ENCODE data around the gene SUPT3H. TPM values are rescaled to one million over a fixed set of nuclear protein-coding genes. Genes with fewer than 3 reads are reported as not detected.

SUPT3H gene
- total and polyA plus RNA-seq, 2 of the 8 experiments (the other 6 are each of a cell fraction or from before 2014, with no cell fraction given), result 18.8 to 23.0 TPM

DNA sequence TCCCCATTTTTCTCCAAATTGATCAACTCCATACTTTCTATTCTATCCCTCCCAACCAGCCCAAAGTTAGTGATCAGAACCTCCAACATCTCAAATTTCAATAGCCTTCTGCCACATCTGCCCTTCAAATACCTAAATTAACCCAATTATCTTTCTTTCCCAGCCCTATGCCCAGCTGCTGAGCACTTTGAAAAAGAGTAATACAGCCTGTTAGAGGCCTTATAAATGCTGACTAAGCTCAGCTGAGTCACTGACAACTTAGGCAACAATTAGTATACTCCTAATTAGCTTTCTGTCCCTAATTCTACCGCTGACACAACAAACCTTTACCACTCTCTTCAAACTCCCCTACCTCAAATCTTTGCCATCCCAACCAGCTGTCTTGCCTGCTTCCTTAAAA, 26.1 kb downstream of the SUPT3H start:
- Histone ChIP-seq H2BK5ac (ENCODE audit: low read depth, low read length) (no peak overlapping the region), H3K9ac (replicated peaks in 1 of 4; ENCODE audit: extremely low read depth in 1 of 4, low read depth in 3 of 4, low read length in 3 of 4) (no peak overlapping the region), H3K27me3 (replicated peaks in 1 of 4; ENCODE audit: control insufficient read depth in 3 of 4, extremely low read depth in 1 of 4, insufficient read depth in 3 of 4, low read length in 3 of 4) (no peaks in the 10 kb centered on the region), H2AFZ (ENCODE audit: low read length) (no peak overlapping the region), H3K23ac (ENCODE audit: insufficient read length) (no peak overlapping the region), H2BK12ac (ENCODE audit: low read depth, low read length) (no peak overlapping the region), H4K8ac (ENCODE audit: extremely low read depth, insufficient read depth, low read length) (no peak overlapping the region), H3K56ac (replicated peaks; ENCODE audit: insufficient read length, low read depth, low read length) (no peak overlapping the region), H3K4me1 (replicated peaks in 1 of 4; ENCODE audit: control insufficient read depth in 3 of 4, insufficient read depth in 4 of 4, low read length in 3 of 4) (peaks cover 0 to 2% (median 0%) of the 10 kb centered on the region in 4 experiments; a peak in 1 of 7 replicates), H4K20me1 (replicated peaks in 1 of 2; ENCODE audit: control insufficient read depth in 1 of 2, insufficient read depth in 2 of 2, low read length in 2 of 2) (peaks cover 2% of the 10 kb centered on the region in 2 experiments), H2BK15ac (ENCODE audit: low read length) (no peak overlapping the region), H3K23me2 (ENCODE audit: low read depth, low read length) (no peaks in the 10 kb centered on the region), H3K18ac (ENCODE audit: extremely low read depth, low read length) (no peak overlapping the region), H2AK5ac (ENCODE audit: low read depth, low read length) (no peak overlapping the region), H3K79me1 (ENCODE audit: low read depth, low read length) (no peaks in the 10 kb centered on the region), H4K91ac (replicated peaks; ENCODE audit: insufficient read length, low read length) (no peak overlapping the region), H2BK120ac (replicated peaks; ENCODE audit: low read depth, low read length) (no peak overlapping the region), H3K79me2 (ENCODE audit: control insufficient read depth in 1 of 2, insufficient read depth in 2 of 2, low read length in 2 of 2) (no peaks in the 10 kb centered on the region), H3K4me2 (ENCODE audit: insufficient read depth in 1 of 2, low read depth in 2 of 2, low read length in 2 of 2) (no peak overlapping the region), H3K36me3 (ENCODE audit: control insufficient read depth in 2 of 4, insufficient read depth in 4 of 4, low read length in 3 of 4) (no peaks in the 10 kb centered on the region), H2BK20ac (ENCODE audit: low read length) (no peak overlapping the region), H3K9me3 (ENCODE audit: insufficient read depth in 2 of 2, low read depth in 1 of 2, low read length in 1 of 2) (no peaks in the 10 kb centered on the region), H4K5ac (ENCODE audit: insufficient read length, low read depth, low read length) (no peak overlapping the region), H3K14ac (ENCODE audit: insufficient read length) (no peak overlapping the region), H3K4me3 (ENCODE audit: extremely low read depth in 1 of 4, insufficient read depth in 2 of 4, low read depth in 3 of 4, low read length in 4 of 4) (no peak overlapping the region), H3K27ac (ENCODE audit: low read depth, low read length) (no peak overlapping the region), H3K4ac (replicated peaks; ENCODE audit: insufficient read length, low read depth, low read length) (no peak overlapping the region)
- TF ChIP-seq MAFK (IDR thresholded peaks at IDR 0.05; ENCODE audit: low read depth, low read length) (peak; percentile 49; the same call in 1 of the 2 replicates), BACH1 (IDR thresholded peaks at IDR 0.05; ENCODE audit: low read length) (peak; percentile 69; the same call in 1 of the 2 replicates), EP300 (IDR thresholded peaks at IDR 0.05; ENCODE audit: borderline replicate concordance in 1 of 2, low read depth in 2 of 2, low read length in 2 of 2) (no peak), CHD2 (IDR thresholded peaks at IDR 0.05; ENCODE audit: low read length) (no peak)
- TF ChIP-seq, protein P1, sequence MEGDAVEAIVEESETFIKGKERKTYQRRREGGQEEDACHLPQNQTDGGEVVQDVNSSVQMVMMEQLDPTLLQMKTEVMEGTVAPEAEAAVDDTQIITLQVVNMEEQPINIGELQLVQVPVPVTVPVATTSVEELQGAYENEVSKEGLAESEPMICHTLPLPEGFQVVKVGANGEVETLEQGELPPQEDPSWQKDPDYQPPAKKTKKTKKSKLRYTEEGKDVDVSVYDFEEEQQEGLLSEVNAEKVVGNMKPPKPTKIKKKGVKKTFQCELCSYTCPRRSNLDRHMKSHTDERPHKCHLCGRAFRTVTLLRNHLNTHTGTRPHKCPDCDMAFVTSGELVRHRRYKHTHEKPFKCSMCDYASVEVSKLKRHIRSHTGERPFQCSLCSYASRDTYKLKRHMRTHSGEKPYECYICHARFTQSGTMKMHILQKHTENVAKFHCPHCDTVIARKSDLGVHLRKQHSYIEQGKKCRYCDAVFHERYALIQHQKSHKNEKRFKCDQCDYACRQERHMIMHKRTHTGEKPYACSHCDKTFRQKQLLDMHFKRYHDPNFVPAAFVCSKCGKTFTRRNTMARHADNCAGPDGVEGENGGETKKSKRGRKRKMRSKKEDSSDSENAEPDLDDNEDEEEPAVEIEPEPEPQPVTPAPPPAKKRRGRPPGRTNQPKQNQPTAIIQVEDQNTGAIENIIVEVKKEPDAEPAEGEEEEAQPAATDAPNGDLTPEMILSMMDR (IDR thresholded peaks at IDR 0.05; ENCODE audit: control extremely low read depth in 1 of 3, insufficient read depth in 1 of 3, low read depth in 1 of 3, low read length in 3 of 3), result no peak
- ChIA-PET POLR2A (ENCODE audit: partially characterized antibody) (interaction anchor here (0.6 to 2.5 kb wide), 2 partner anchors 26 to 68 kb away, joined by 3 to 7 read pairs; partner anchors contain the start of gene SUPT3H), CTCF (ENCODE audit: partially characterized antibody) (no interaction called here)
- FAIRE-seq, result no peak
- WGBS, 2 experiments (ENCODE audit: extremely low coverage in 1 of 2, insufficient coverage in 1 of 2, insufficient read length in 1 of 2, insufficient replicate concordance in 2 of 2, low coverage in 1 of 2, low lambda C conversion rate in 2 of 2, missing lambda C conversion rate in 1 of 2), result 78 to 100% methylated on average over 1 of the region's 1 CpG
- DNase-seq (ENCODE audit: low read depth in 1 of 2, low spot score in 2 of 2), result no peak
